HG03460 (cell line): Measurements from ENCODE around the gene PLCH1.

Source experiments
- ATAC-seq: cut with Tn5 transposase; IDR thresholded peaks from one replicate; pipeline ENCODE4 v1.9.1; 2021; ENCODE audit not compliant: unreplicated experiment

Gene PLCH1

DNA sequence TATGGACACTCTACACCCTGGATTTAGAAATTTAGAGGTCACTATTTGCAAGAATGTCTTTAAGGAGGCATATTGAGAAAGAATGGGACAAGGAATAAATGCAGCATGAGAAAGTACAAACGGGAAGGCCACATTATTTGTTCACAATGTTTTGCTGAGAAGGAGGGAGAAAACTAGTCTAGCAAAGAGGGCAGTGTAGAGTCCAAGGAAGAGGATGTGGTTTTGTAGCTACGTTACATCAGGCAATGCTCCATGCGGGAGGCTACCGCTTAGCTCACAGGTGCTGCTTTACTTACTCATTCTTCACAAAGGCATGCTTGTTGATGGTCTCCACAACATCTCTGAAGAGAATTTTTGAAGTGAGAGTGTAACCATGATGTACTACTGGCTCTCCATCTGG lies 191.1 kb downstream of the PLCH1 start:
- ATAC-seq: peak; percentile 35

DNA sequence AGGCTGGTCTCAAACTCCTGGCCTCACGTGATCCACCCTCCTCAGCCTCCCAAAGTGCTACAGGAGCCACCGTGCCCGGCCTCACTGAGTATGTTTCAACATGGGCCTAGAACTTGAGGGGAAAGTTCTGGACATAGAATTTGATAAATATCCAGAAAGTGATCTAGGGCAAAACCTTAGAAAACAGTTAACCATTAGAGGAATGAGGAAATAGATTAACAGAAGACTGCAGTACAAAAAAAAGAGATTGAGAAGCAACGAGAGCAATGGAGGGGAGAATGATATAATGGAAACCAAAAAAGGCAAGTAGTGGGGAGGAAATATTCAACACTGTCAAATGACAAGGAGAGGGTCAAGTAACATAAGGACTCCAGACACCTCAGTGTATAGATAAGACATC lies 191.5 kb downstream of the PLCH1 start:
- no peak for ATAC-seq

- ATAC-seq: no peak
These were observed 194.5 kb downstream of the PLCH1 start for GRCh38 chr3:155550391-155550790.

DNA sequence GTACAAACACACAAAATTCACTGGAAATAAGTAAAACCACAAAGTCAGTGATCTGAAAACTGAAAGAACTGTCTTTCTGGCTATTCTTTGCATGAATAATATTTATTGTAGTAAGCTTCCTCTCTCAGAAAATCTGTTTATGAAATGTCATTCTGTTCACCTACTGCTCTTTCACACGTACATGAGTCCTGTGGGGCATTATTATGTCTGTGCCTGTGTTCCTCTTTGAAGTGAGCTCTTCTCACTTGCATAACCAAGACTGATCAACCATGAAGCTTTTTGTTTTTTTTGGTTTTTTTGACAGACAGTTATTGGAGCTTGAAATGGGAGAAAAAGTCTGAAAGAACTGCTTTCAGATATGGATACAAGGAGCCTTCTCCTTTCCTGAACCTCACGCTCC lies 195.8 kb downstream of the PLCH1 start:
- peak; percentile 96 for ATAC-seq

- no peak for ATAC-seq
These were observed 196.7 kb downstream of the PLCH1 start for GRCh38 chr3:155548195-155548594.

- no peak for ATAC-seq
These were observed 209.8 kb downstream of the PLCH1 start for GRCh38 chr3:155535098-155535497.

DNA sequence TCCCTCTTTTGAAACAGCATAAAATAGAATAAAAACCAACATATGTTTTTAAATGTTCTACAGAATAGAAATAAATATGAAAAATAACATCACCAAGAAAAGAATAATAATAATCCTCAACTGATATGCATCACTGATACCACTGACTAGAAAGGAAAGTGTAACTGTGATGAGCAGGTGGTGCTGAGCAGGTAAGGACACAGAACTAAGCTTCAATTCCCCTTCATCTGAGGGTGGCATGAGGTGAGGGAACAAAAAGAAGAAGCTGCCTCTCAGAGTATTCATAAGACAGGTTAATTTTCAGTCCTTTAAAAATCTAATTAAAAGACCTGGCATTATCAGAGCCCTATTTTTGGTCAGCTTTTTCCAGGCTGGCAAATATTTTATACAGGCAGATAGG lies 216.3 kb downstream of the PLCH1 start:
- no peak for ATAC-seq

- ATAC-seq: no peak
These were observed 219.5 kb downstream of the PLCH1 start for GRCh38 chr3:155525324-155525833.

DNA sequence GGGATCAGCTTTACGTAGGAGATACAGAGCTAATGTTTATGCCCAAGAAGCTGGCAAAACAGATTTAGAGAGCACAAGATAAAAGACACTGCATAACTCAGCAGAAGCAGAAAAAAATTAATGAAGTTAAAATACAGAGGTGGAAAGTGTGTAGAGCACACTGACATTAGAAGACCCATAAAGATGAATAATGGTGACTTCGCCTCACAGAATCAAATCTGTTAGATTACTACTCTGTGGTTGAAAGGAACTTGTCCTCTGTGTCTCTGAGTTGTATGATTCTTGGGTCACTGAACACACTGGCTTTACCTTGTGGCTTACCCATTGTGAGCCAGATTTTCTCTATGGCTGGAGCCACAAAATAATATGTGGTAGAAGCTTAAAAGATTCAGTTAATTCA lies 224.4 kb downstream of the PLCH1 start:
- no peak for ATAC-seq

DNA sequence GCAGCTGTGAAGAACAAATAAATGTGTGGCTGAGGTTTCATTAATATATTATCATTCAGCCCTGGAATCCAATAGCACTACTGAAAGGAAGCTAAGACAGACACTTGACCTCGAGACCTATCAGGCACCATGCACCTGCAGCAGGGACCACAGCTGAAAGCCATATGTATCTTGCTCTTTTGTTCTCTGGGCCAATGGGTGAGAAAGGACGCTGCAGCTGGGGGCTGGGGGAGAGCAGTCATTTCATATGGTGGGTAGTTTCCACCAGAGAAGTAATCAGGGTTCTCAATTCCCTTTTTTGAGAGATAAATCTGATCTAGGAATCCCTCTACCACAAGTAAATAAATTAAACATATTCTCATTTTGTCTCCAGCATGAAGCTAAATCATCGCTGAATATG lies 225.8 kb downstream of the PLCH1 start:
- peak; percentile 54 for ATAC-seq

DNA sequence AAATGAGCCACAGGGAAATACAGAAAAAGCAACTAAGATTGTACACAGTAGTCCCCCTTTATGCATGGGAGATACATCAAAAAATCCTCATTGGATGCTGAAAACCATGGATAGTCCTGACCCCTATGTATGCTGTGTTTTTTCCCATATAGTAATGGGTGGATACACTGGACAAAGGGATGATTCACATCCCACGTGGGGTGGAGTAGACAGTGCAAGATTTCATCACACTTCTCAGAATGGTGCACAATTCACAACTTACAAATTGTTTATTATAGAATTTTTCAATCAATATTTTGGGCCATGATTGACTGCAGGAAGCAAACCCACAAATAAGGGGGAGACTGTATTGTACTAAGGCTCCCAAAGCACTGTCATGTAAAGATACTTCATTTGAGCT lies 227.0 kb downstream of the PLCH1 start:
- no peak for ATAC-seq

GRCh38 chr3:155516439-155516838 lies 228.4 kb downstream of the PLCH1 start:
- no peak for ATAC-seq

DNA sequence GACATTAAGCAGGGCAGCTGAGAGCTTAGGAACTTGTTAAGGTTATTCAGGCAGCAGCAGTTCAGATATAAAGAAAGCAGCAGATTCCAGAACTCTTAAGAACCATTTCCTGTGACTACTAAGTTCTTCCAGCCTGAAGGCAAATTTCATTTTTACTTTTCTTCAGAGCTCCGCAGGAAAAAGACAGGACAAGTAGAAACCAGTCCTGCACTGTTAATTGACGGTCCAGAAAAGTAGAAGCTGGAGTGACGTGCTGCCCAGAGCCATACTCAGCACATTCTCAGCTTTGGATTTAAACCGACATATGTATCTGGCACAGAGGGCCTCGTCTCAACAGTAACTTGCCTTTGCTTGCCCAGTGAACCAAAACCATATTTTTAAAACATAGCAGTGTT lies 232.0 kb downstream of the PLCH1 start:
- no peak for ATAC-seq

- no peak for ATAC-seq
These were observed 232.6 kb downstream of the PLCH1 start for GRCh38 chr3:155512175-155512866.

GRCh38 chr3:155504682-155505081 lies 240.2 kb downstream of the PLCH1 start:
- no peak for ATAC-seq

DNA sequence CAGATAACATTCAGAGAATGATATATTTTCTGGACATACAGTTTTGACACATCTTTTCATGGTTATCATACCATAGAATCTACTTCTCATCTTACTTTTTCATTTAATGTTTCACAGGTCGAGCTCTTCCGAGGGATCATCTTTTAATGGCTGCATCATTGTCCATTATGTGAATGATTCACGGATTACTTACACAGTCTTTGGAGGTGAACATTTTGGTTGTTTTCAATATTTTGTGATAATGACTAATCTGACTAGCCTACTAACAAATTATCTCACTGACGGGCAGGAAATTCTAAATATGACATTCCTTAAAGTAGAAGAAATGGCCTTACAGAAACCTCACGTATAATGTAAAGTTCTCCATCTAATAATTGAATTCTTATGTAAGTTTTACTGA lies 242.2 kb downstream of the PLCH1 start:
- no peak for ATAC-seq

- ATAC-seq: no peak
These were observed 244.6 kb downstream of the PLCH1 start for GRCh38 chr3:155500194-155500818.

DNA sequence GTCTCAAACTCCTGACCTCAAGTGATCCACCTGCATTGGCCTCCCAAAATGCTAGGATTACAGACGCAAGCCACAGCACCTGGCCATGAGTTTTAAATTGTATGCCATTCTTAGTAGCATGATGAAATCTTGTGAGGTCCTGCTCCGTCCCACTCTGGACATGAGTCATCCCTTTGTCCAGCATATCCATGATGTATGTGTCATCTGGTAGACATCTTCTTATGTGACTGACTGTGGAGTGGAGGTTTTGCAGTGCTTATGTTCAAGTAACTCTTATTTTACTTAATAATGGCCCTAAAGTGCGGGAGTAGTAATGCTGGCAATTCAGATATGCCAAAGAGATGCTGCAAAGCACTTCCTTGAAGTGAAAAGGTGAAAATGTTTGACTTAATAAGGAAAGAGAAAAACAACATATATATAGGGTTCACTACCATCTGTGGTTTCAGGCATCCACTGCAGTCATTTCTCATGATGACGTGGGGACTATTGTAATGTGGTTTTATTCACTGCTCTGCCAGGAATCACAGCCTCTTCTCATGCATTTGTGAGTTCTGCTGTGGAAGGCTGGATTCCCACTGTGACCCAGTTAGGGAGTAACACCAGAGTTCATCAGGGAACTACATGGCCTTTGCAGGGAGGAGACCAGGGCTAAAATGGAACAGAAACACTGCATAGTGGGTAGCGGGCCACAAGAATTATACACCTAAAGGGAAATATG lies 246.8 kb downstream of the PLCH1 start:
- ATAC-seq: no peak

GRCh38 chr3:155496206-155496605 lies 248.7 kb downstream of the PLCH1 start:
- ATAC-seq: no peak

DNA sequence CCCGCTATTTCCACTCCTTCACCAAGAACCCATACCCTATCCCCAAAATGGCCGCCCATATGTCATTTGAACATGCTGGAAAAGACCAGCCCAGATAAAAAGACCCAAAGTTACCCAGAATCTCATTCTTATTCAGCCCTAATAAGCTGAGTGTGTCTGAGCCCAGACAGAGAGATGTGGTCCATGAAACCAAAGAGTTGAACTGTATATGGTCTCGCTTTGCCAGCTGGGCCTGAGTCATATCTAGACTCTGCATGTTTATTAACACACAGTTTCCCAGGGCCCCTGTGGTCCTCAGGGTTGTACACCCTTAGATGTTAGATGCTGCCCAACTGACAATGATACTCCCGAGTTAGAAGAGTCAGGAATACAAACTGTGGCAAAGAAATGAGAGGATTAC lies 249.5 kb downstream of the PLCH1 start:
- ATAC-seq: no peak

- ATAC-seq: no peak
These were observed 250.5 kb downstream of the PLCH1 start for GRCh38 chr3:155494332-155494731.

- no peak for ATAC-seq
These were observed 252.0 kb downstream of the PLCH1 start for GRCh38 chr3:155492841-155493240.
